H1 (cell line): ENCODE results near the gene TSPAN8. TPM values are rescaled to one million over a fixed set of nuclear protein-coding genes. Genes with fewer than 3 reads are reported as not detected.

ENCODE experiments used
- CBX8 ChIP-seq: fragments of 300-800, 300-1000 bp; sonication (generic); IDR thresholded peaks from 2 replicates; pipeline ENCODE4 v1.7.1; 2016; ENCODE audit warnings: low read depth, low read length, borderline replicate concordance
- CHD1 ChIP-seq: IDR thresholded peaks from 2 replicates; pipeline ENCODE4 v1.6.1; 2012; ENCODE audit warnings: low read depth, low read length, improper control_type of control experiment
- CTCF ChIP-seq, 3 experiments: IDR thresholded peaks; 1 replicate in 2 of 3; 2 replicates in 1 of 3; pipeline versions ENCODE4 v1.5.1 to v1.6.1; 2011; ENCODE audit warnings: low read length in 3 of 3, mild to moderate bottlenecking in 3 of 3, inconsistent platforms in 2 of 3, low read depth in 1 of 3, moderate library complexity in 1 of 3; ENCODE audit not compliant: insufficient read depth in 1 of 3; ENCODE audit errors: control extremely low read depth in 1 of 3
- USF2 ChIP-seq: IDR thresholded peaks from 2 replicates; pipeline ENCODE4 v1.6.1; 2011; ENCODE audit warnings: low read length, improper control_type of control experiment
- YY1 ChIP-seq: IDR thresholded peaks from 2 replicates; pipeline ENCODE4 v1.6.1; 2011; ENCODE audit warnings: low read depth, mild to moderate bottlenecking, low read length
- polyA plus RNA-seq, 7 experiments: library from polyadenylated mRNA; depleted of rRNA in 3 of 7; stranded (reverse) in 5 of 7; unstranded in 2 of 7; fragments of >200 nt in 5 of 7; fragments of 200-250 nt in 2 of 7; gene quantifications; 1 replicate in 5 of 7; 2 replicates in 1 of 7; 4 replicates in 1 of 7; pipeline versions ENCODE4 v1.2.1 to v1.2.3, GENCODE V29; 2011 to 2013; ENCODE audit warnings: missing spikeins in 2 of 7, mixed read lengths in 2 of 7
- total RNA-seq: library from RNA; stranded (reverse); fragmentation: NEBNext Ultra II Directional; extraction: Animal tissue kit (Norgen Biotek cat#: 25700); gene quantifications from 2 replicates; pipeline ENCODE4 v1.2.1, GENCODE V29; 2021

The TSPAN8 gene
- total and polyA plus RNA-seq, 2 of the 8 experiments (the other 6 are each of a cell fraction or from before 2014, with no cell fraction given) = not detected

- TF ChIP-seq CBX8 = no peak
- no peak for TF ChIP-seq YY1
- no peak for TF ChIP-seq USF2
- TF ChIP-seq CHD1 = no peak
- no peak for TF ChIP-seq CTCF (IDR thresholded peaks at IDR 0.05; ENCODE audit: control extremely low read depth in 1 of 3, insufficient read depth in 1 of 3, low read depth in 1 of 3, low read length in 3 of 3)
These were observed 623 bp upstream of the TSPAN8 start (continued) for GRCh38 chr12:71158361-71158882.
